Tibial nerve (tissue), 3 donors: ENCODE results near the gene MLXIP.

Experiments used
- POLR2A ChIP-seq, 2 donors: fragments of 450-650 bp; IDR thresholded peaks; one replicate each; pipeline ENCODE4 v1.6.1; 2017; ENCODE audit warnings: antibody characterized with exemption in 2 of 2, mild to moderate bottlenecking in 2 of 2, moderate library complexity in 2 of 2
- TF ChIP-seq, protein P1 (sequence below), 5 experiments: fragments of 200-600 bp in 3 of 5; fragments of 450-650 bp in 2 of 5; sonication (generic) in 3 of 5; IDR thresholded peaks; one replicate each; pipeline ENCODE4 v1.5.1; 2016 to 2019; ENCODE audit warnings: antibody characterized with exemption in 5 of 5, mild to moderate bottlenecking in 3 of 5, moderate library complexity in 2 of 5

- TF ChIP-seq POLR2A (IDR thresholded peaks at IDR 0.05): no peak
- TF ChIP-seq, protein P1, sequence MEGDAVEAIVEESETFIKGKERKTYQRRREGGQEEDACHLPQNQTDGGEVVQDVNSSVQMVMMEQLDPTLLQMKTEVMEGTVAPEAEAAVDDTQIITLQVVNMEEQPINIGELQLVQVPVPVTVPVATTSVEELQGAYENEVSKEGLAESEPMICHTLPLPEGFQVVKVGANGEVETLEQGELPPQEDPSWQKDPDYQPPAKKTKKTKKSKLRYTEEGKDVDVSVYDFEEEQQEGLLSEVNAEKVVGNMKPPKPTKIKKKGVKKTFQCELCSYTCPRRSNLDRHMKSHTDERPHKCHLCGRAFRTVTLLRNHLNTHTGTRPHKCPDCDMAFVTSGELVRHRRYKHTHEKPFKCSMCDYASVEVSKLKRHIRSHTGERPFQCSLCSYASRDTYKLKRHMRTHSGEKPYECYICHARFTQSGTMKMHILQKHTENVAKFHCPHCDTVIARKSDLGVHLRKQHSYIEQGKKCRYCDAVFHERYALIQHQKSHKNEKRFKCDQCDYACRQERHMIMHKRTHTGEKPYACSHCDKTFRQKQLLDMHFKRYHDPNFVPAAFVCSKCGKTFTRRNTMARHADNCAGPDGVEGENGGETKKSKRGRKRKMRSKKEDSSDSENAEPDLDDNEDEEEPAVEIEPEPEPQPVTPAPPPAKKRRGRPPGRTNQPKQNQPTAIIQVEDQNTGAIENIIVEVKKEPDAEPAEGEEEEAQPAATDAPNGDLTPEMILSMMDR (IDR thresholded peaks at IDR 0.05): no peak
These were observed 113.9 kb downstream of the MLXIP start for GRCh38 chr12:122192441-122192840.
